ENCODE measurements around the gene CDKN2B.

Gene CDKN2B

GRCh38 chr9:22033012-22033630 is 24.0 kb upstream of the CDKN2B start:
- DNase-seq, result no peak

GRCh38 chr9:22031655-22032411 is 22.7 kb upstream of the CDKN2B start:
- no peak for DNase-seq

- DNase-seq, result no peak
Observed at GRCh38 chr9:22030101-22030598, 21.0 kb upstream of the CDKN2B start.

GRCh38 chr9:22029231-22029630 is 20.1 kb upstream of the CDKN2B start:
- DNase-seq, result no peak

- no peak for DNase-seq
Observed at GRCh38 chr9:22028394-22028793, 19.3 kb upstream of the CDKN2B start.

- DNase-seq, result no peak
Observed at GRCh38 chr9:22026696-22027095, 17.6 kb upstream of the CDKN2B start.

GRCh38 chr9:22022396-22022795 is 13.3 kb upstream of the CDKN2B start:
- no peak for DNase-seq

GRCh38 chr9:22010866-22011625 is 1.9 kb upstream of the CDKN2B start:
- DNase-seq, result no peak

- no peak for DNase-seq
Observed at GRCh38 chr9:22009506-22009867, 382 bp upstream of the CDKN2B start.

GRCh38 chr9:22008384-22008716 is 755 bp downstream of the CDKN2B start:
- no peak for DNase-seq

GRCh38 chr9:22005702-22006606 is 3.2 kb downstream of the CDKN2B start:
- DNase-seq, result no peak

- DNase-seq, result no peak
Observed at GRCh38 chr9:22005021-22005701, 3.9 kb downstream of the CDKN2B start.

- DNase-seq, result no peak
Observed at GRCh38 chr9:22002038-22002437, 7.1 kb downstream of the CDKN2B start.

GRCh38 chr9:21998026-21998425 is 11.1 kb downstream of the CDKN2B start:
- no peak for DNase-seq

- DNase-seq, result no peak
Observed at GRCh38 chr9:21997480-21997879, 11.6 kb downstream of the CDKN2B start.

- DNase-seq, result no peak
Observed at GRCh38 chr9:21996858-21997257, 12.2 kb downstream of the CDKN2B start.

- no peak for DNase-seq
Observed at GRCh38 chr9:21996438-21996837, 12.7 kb downstream of the CDKN2B start.

GRCh38 chr9:21995666-21996398 is 13.3 kb downstream of the CDKN2B start:
- no peak for DNase-seq

- no peak for DNase-seq
Observed at GRCh38 chr9:21995006-21995665, 14.0 kb downstream of the CDKN2B start.

- DNase-seq, result no peak
Observed at GRCh38 chr9:21994556-21995005, 14.5 kb downstream of the CDKN2B start, which contains the start of gene CDKN2B-AS1. TSS of gene CDKN2B-AS1 (plus strand) at chr9:21994791.
